H9 (cell line): ENCODE results near the gene LRP1. TPM values are rescaled to one million over a fixed set of nuclear protein-coding genes. Genes with fewer than 3 reads are reported as not detected.

Source experiments
- DNase-seq: peaks from one replicate; pipeline ENCODE4 v3.0.0-alpha.2; 2017
- H2AFZ ChIP-seq: one replicate; pipeline ENCODE4 v1.6.1; 2013; ENCODE audit warnings: mild to moderate bottlenecking, low read length, control low read depth, moderate library complexity
- H2AK5ac ChIP-seq: 2 replicates; pipeline ENCODE4 v1.6.1; 2013; ENCODE audit warnings: low read length, control low read depth, mixed read lengths; ENCODE audit not compliant: insufficient read length
- H2BK120ac ChIP-seq: one replicate; pipeline ENCODE4 v1.6.1; 2013; ENCODE audit warnings: low read depth, mild to moderate bottlenecking, low read length, control low read depth, inconsistent platforms; ENCODE audit not compliant: poor library complexity, severe bottlenecking
- H2BK12ac ChIP-seq: 2 replicates; pipeline ENCODE4 v1.6.1; 2013; ENCODE audit warnings: low read length, control low read depth, mixed read lengths, low read depth; ENCODE audit not compliant: insufficient read length
- H2BK15ac ChIP-seq: 2 replicates; pipeline ENCODE4 v1.6.1; 2013; ENCODE audit warnings: low read depth, low read length, control low read depth
- H2BK20ac ChIP-seq: one replicate; pipeline ENCODE4 v1.6.1; 2013; ENCODE audit warnings: low read depth, mild to moderate bottlenecking, low read length, control low read depth, inconsistent platforms; ENCODE audit not compliant: poor library complexity, severe bottlenecking
- H2BK5ac ChIP-seq: 2 replicates; pipeline ENCODE4 v1.6.1; 2013; ENCODE audit warnings: low read length, control low read depth, mixed read lengths; ENCODE audit not compliant: insufficient read length
- H3K14ac ChIP-seq: 2 replicates; pipeline ENCODE4 v1.6.1; 2013; ENCODE audit warnings: low read length, control low read depth; ENCODE audit not compliant: insufficient read depth
- H3K18ac ChIP-seq: 2 replicates; pipeline ENCODE4 v1.6.1; 2013; ENCODE audit warnings: low read depth, mild to moderate bottlenecking, mixed read lengths, low read length, control low read depth; ENCODE audit not compliant: insufficient read length
- H3K23ac ChIP-seq: 2 replicates; pipeline ENCODE4 v1.6.1; 2013; ENCODE audit warnings: low read length, control low read depth, mixed read lengths, low read depth; ENCODE audit not compliant: insufficient read length
- H3K23me2 ChIP-seq: 2 replicates; pipeline ENCODE4 v1.6.1; 2013; ENCODE audit warnings: low read depth, mild to moderate bottlenecking, mixed read lengths, low read length, control low read depth; ENCODE audit not compliant: insufficient read length, poor library complexity, severe bottlenecking
- H3K27ac ChIP-seq: 2 replicates; pipeline ENCODE4 v1.5.1; 2013; ENCODE audit warnings: low read length, control low read depth, mixed read lengths, low read depth; ENCODE audit not compliant: insufficient read length
- H3K27me3 ChIP-seq: 2 replicates; pipeline ENCODE4 v1.6.1; 2013; ENCODE audit warnings: low read length, control low read depth, inconsistent platforms; ENCODE audit not compliant: insufficient read depth
- H3K4ac ChIP-seq: 2 replicates; pipeline ENCODE4 v1.6.1; 2013; ENCODE audit warnings: low read depth, mild to moderate bottlenecking, control low read depth, inconsistent platforms, low read length, moderate library complexity
- H3K4me1 ChIP-seq: 2 replicates; pipeline ENCODE4 v1.6.1; 2013; ENCODE audit warnings: low read length, control low read depth, inconsistent platforms; ENCODE audit not compliant: insufficient read depth
- H3K4me2 ChIP-seq: 2 replicates; pipeline ENCODE4 v1.6.1; 2013; ENCODE audit warnings: low read length, control low read depth, mixed read lengths; ENCODE audit not compliant: insufficient read length, insufficient read depth
- H3K56ac ChIP-seq: 2 replicates; pipeline ENCODE4 v1.6.1; 2013; ENCODE audit warnings: low read depth, mild to moderate bottlenecking, mixed read lengths, low read length, control low read depth; ENCODE audit not compliant: insufficient read length
- H3K79me1 ChIP-seq: 2 replicates; pipeline ENCODE4 v1.6.1; 2013; ENCODE audit warnings: low read depth, mild to moderate bottlenecking, moderate library complexity, low read length, control low read depth, inconsistent platforms; ENCODE audit not compliant: insufficient read depth, poor library complexity, severe bottlenecking
- H3K79me2 ChIP-seq: 2 replicates; pipeline ENCODE4 v1.6.1; 2013; ENCODE audit warnings: low read length, control low read depth, inconsistent platforms; ENCODE audit not compliant: insufficient read depth
- H3K9ac ChIP-seq: 2 replicates; pipeline ENCODE4 v1.6.1; 2013; ENCODE audit warnings: low read length, control low read depth, mixed read lengths; ENCODE audit not compliant: insufficient read length; ENCODE audit errors: extremely low read depth
- H3K9me3 ChIP-seq: one replicate; pipeline ENCODE4 v1.6.1; 2013; ENCODE audit warnings: low read depth, low read length, inconsistent platforms; ENCODE audit not compliant: control insufficient read depth
- H3T11ph ChIP-seq: one replicate; pipeline ENCODE4 v1.6.1; 2013; ENCODE audit warnings: mild to moderate bottlenecking, low read length, control low read depth, inconsistent platforms
- H4K20me1 ChIP-seq: one replicate; pipeline ENCODE4 v1.6.1; 2013; ENCODE audit not compliant: control insufficient read depth, insufficient read length, insufficient read depth
- H4K5ac ChIP-seq: 2 replicates; pipeline ENCODE4 v1.6.1; 2013; ENCODE audit warnings: low read depth, mild to moderate bottlenecking, mixed read lengths, low read length, control low read depth; ENCODE audit not compliant: insufficient read length
- H4K8ac ChIP-seq: replicated peaks from 2 replicates; pipeline ENCODE4 v1.6.1; 2013; ENCODE audit warnings: low read length, control low read depth, mixed read lengths, low read depth; ENCODE audit not compliant: insufficient read length
- H4K91ac ChIP-seq: 2 replicates; pipeline ENCODE4 v1.6.1; 2013; ENCODE audit warnings: low read depth, mild to moderate bottlenecking, moderate library complexity, mixed read lengths, low read length, control low read depth; ENCODE audit not compliant: insufficient read length
- H3K27ac Mint-ChIP-seq, 3 experiments: 2 replicates in 2 of 3; 3 replicates in 1 of 3; pipeline ENCODE4 v1.8.0; 2020 to 2021; ENCODE audit warnings: mixed read lengths in 3 of 3, mild to moderate bottlenecking in 1 of 3, moderate library complexity in 1 of 3
- H3K27me3 Mint-ChIP-seq: 2 replicates; pipeline ENCODE4 v1.8.0; 2021; ENCODE audit warnings: low read depth, mild to moderate bottlenecking, moderate library complexity, mixed read lengths
- H3K36me3 Mint-ChIP-seq, 3 experiments: 2 replicates in 2 of 3; 3 replicates in 1 of 3; pipeline ENCODE4 v1.8.0; 2020 to 2021; ENCODE audit warnings: low read depth in 3 of 3, mixed read lengths in 3 of 3; ENCODE audit not compliant: insufficient read depth in 1 of 3
- H3K4me1 Mint-ChIP-seq, 2 experiments: 2 replicates each; pipeline ENCODE4 v1.8.0; 2020; ENCODE audit warnings: mixed read lengths in 2 of 2
- H3K4me3 Mint-ChIP-seq, 2 experiments: 2 replicates in 1 of 2; 3 replicates in 1 of 2; pipeline ENCODE4 v1.8.0; 2020 to 2021; ENCODE audit warnings: mild to moderate bottlenecking in 2 of 2, mixed read lengths in 2 of 2, moderate library complexity in 1 of 2
- H3K9me3 Mint-ChIP-seq, 2 experiments: 2 replicates in 1 of 2; 3 replicates in 1 of 2; pipeline ENCODE4 v1.8.0; 2020; ENCODE audit warnings: mild to moderate bottlenecking in 2 of 2, mixed read lengths in 2 of 2, moderate library complexity in 1 of 2
- WGBS: extraction: QIAGEN DNeasy Blood & Tissue Kit; methylation state at CpG from one replicate; pipeline ENCODE4 v1.1.7; 2013; ENCODE audit warnings: missing lambda C conversion rate, low lambda C conversion rate, mixed read lengths; ENCODE audit not compliant: insufficient read length; ENCODE audit errors: extremely low coverage; 5-methylcytosine and 5-hydroxymethylcytosine counted together
- total RNA-seq: library from RNA; stranded (reverse); gene quantifications from 2 replicates; pipeline ENCODE4 v1.2.1, GENCODE V29; 2021
- TF ChIP-seq, protein P1 (sequence below): fragments of 200-600 bp; sonication (generic); conservative IDR thresholded peaks from 3 replicates; pipeline ENCODE4 v1.8.0; 2021; ENCODE audit warnings: antibody characterized with exemption, mild to moderate bottlenecking

The LRP1 gene
- total RNA-seq, 1 experiment from 2014 or later: 115 TPM

DNA sequence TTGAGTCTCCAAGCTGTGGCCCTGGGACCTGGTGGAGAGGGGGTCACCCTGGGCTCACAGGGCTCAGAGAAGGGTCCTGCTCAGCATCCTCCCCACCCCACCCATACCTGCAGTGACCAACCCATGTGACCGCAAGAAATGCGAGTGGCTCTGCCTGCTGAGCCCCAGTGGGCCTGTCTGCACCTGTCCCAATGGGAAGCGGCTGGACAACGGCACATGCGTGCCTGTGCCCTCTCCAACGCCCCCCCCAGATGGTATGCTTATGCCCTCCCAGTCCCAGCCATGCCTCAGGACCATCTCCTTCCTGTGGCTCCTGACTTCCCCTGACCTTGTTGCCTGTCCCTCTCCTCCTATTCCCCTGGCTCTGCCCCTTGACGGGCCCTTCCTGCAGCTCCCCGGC lies 81.6 kb downstream of the LRP1 start:
- peaks cover 19% of the 10 kb centered on the region in 2 experiments for H3K4me1 Mint-ChIP-seq
- no peak overlapping the region for H3K4me3 Mint-ChIP-seq
- Histone ChIP-seq H3K4me2 (no peak overlapping the region), H3K9ac (no peak overlapping the region), H2AK5ac (no peak overlapping the region), H2AFZ (no peak overlapping the region), H4K5ac (no peak overlapping the region), H4K91ac (no peak overlapping the region), H3T11ph (no peak overlapping the region), H2BK12ac (no peak overlapping the region), H4K20me1 (no peaks in the 10 kb centered on the region), H2BK5ac (no peak overlapping the region), H2BK120ac (no peak overlapping the region), H3K23ac (no peak overlapping the region), H3K23me2 (no peaks in the 10 kb centered on the region), H2BK15ac (no peak overlapping the region), H3K4ac (no peak overlapping the region), H3K9me3 (no peaks in the 10 kb centered on the region), H3K56ac (no peak overlapping the region), H3K79me2 (no peaks in the 10 kb centered on the region), H3K14ac (no peak overlapping the region), H3K18ac (no peak overlapping the region), H3K4me1 (peaks cover 8% of the 10 kb centered on the region), H3K79me1 (no peaks in the 10 kb centered on the region), H4K8ac (no peak overlapping the region), H3K27me3 (peaks cover 5% of the 10 kb centered on the region), H2BK20ac (no peak overlapping the region), H3K27ac (no peak overlapping the region)
- peaks cover 36 to 62% (median 62%) of the 10 kb centered on the region in 3 experiments for H3K36me3 Mint-ChIP-seq
- no peak for DNase-seq
- H3K27ac Mint-ChIP-seq: no peak overlapping the region
- no CpG with 5 or more reads among the region's 8 CpGs for WGBS
- H3K27me3 Mint-ChIP-seq: peaks cover 17% of the 10 kb centered on the region
- H3K9me3 Mint-ChIP-seq: no peaks in the 10 kb centered on the region
- TF ChIP-seq, protein P1, sequence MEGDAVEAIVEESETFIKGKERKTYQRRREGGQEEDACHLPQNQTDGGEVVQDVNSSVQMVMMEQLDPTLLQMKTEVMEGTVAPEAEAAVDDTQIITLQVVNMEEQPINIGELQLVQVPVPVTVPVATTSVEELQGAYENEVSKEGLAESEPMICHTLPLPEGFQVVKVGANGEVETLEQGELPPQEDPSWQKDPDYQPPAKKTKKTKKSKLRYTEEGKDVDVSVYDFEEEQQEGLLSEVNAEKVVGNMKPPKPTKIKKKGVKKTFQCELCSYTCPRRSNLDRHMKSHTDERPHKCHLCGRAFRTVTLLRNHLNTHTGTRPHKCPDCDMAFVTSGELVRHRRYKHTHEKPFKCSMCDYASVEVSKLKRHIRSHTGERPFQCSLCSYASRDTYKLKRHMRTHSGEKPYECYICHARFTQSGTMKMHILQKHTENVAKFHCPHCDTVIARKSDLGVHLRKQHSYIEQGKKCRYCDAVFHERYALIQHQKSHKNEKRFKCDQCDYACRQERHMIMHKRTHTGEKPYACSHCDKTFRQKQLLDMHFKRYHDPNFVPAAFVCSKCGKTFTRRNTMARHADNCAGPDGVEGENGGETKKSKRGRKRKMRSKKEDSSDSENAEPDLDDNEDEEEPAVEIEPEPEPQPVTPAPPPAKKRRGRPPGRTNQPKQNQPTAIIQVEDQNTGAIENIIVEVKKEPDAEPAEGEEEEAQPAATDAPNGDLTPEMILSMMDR: no peak
